ENCODE measurements around the gene TMEM141. TPM values are rescaled to one million over a fixed set of nuclear protein-coding genes. Genes with fewer than 3 reads are reported as not detected.

Gene TMEM141
- polyA plus RNA-seq, 4 donors: 69.6 to 89.4 (median 73.2) TPM

DNA sequence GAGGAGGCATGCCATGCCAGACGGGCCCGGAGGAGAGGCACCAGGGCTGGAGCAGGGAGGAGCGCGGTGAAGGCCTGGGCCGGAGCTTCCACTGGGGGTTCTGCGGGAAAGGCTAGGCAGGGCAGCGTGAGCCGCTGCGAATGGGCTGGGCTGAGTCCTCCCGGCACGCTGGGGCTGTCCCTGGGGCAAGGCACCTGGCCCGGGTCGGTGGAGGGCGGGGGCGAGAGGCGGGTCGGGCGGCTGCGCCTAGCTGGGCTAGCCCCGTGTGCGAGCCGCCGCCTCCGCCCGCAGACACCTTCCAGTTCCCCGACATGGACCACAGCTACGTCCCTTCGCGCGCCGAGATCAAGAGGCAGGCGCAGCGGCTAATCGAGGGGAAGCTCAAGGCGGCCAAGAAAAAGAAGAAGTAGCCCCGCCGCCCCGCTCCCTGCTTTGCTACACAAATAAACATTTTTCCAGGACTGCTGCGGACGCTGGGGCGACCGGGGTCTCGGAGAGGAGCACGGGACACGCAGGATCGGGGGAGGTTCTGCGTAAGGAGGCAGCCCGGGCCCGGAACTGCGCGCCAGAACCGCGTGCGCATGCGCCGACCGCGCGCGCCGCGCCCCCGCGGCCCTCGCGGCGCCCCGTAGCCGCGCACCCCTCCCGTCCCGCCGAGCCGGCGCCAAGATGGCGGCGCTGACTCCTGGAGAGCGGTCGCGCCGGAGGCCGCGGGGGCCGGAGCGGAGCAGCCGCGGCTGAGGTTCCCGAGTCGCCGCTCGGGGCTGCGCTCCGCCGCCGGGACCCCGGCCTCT lies 16.3 kb downstream of the TMEM141 start, which contains the start of gene RABL6:
Gene RABL6, plus strand, starts transcription at position 668 of the 794 bp plus-strand sequence. CDS start 249 bp downstream, outside the sequence.
- DNase-seq (ENCODE audit: low read depth in 4 of 4, low spot score in 3 of 4): no peak

DNA sequence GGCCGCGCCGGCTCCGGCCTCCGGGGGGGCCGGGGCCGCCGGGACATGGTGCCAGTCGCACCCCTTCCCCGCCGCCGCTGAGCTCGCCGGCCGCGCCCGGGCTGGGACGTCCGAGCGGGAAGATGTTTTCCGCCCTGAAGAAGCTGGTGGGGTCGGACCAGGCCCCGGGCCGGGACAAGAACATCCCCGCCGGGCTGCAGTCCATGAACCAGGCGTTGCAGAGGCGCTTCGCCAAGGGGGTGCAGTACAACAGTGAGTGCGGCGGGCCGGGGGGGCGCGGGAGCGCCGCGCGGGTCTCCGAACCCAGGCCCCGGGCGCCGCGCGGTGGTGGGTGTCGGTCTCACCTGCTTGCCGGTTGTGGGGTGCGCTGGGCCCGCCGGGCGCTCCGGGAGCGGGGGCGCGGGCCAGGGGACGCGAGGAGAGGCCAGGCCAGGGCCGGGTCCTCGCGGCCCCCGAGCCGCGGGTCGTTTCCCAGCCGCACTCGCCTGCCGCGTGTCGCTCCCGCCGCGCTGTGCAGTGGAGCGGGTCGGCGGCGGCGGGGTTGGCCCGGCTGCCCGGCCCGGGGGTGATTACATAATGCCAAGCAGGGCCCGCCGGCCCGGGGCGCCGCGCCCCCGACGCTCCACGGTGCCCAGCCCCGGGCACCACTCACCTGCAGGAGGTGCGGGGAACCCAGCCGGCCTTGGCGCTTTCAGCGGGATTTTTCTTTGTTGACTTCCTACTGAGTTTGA lies 17.1 kb downstream of the TMEM141 start:
- no peak for DNase-seq (ENCODE audit: low read depth in 4 of 4, low spot score in 3 of 4)

DNA sequence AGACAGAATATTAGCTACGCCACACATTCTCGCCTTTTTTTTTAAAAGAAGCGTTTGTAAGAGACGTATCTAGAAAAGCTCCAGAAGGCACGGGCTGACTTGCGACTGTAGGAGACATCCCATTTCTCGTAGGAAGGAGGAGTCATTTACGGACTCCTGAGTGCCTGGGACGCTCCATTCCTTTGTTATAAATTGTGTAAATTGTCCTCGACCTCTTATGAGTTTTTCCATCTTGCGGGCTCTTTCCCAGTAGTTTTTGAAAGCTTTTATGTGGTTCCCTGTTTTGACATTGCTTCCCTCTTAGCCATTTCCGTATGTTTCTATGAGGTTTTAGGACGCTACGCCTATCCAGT lies 17.6 kb downstream of the TMEM141 start:
- DNase-seq (ENCODE audit: low read depth in 4 of 4, low spot score in 3 of 4): no peak

DNA sequence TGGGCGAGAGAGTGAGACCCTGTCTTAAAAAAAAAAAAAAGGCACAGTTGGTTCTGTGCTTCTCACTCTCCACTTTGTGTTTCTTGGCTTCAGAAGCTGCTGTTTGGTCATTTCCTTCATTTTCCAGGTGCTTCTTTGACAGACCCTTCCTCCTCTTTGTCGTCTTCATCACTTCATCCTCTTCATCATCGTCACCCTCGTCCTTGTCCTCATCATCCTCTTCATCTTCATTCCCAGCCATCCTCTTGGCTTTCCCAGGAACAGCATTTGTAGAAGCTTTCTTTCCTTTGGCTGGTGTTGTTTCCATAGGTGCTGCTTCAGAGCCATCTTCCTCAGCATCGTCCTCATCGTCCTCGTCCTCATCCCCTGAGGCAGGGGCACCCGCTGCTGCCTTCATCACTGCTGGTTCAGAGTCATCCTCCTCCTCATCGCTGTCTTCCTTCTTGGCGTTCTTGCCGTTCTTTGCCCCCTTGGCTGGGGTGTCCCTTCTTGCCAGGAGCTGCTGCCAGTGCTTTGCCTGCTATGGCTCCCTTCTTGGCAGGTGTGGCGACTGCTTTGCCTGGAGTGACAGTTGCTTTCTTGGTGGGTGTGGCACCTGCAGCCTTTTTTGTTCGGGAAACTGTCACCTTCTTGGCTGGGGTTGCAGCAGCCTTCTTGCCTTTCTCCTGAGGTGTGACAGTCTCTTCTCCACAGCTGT lies 23.7 kb downstream of the TMEM141 start:
- DNase-seq (ENCODE audit: low read depth in 4 of 4, low spot score in 3 of 4): no peak

DNA sequence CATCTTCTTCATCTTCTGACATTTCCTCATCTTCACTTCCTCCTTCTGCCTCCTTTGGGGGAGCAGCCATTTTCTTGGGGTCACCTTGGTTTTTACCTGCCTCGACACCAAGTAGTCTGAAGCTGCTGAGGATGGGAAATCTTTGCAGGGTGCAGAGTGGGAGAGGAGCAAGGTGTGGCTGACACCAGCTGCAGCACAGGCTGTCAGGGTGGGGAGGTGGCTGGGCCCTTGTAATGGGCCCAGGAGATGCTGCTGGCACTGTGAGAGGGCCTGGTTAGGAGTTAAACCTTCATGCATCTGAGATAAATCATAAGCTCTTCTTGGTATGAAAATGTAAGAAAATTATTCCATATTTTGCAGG lies 24.3 kb downstream of the TMEM141 start:
- no peak for DNase-seq (ENCODE audit: low read depth in 4 of 4, low spot score in 3 of 4)

DNA sequence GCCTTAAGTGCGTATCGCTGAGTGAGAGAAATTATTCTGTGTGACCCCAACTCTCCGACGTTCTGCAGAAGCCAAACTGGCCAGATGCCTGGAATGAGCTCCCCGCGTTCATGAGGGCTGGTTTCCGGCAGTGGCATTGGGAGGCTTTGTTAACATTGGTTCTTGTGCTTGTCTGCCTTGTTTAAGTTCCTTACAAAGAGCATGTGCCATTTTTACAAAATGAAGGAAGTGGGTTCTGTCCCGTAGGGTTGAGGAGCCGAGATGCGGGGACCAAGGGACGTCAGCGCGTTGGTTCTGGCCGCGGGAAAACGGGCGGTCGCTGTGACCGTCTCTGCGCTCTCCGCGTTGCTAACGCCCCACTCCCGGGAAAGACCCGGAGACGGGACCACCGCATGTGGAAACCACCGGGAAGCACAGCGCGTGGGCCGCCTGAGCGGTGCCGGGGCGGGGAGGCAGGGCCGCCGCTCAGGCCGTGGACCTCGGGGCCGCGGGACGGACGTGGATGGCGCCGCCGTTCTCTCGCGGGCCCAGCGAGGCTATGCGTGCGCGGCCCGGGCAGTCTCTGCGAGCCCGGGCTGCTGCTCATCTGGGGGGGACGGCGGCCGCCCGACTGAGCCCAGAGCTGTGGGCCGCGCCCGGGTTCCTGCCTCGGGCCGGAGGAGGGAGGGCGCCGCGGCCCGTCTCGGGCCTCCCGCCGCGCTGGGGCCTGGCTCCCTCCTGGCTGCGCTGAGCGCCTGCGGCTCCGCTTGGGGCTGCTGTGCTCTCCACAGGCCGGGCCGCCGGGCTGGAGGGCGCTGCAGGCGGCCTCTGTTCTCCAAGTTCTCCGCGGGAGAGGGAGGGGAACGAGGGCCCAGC lies 30.1 kb downstream of the TMEM141 start:
- no peak for DNase-seq (ENCODE audit: low read depth in 4 of 4, low spot score in 3 of 4)

DNA sequence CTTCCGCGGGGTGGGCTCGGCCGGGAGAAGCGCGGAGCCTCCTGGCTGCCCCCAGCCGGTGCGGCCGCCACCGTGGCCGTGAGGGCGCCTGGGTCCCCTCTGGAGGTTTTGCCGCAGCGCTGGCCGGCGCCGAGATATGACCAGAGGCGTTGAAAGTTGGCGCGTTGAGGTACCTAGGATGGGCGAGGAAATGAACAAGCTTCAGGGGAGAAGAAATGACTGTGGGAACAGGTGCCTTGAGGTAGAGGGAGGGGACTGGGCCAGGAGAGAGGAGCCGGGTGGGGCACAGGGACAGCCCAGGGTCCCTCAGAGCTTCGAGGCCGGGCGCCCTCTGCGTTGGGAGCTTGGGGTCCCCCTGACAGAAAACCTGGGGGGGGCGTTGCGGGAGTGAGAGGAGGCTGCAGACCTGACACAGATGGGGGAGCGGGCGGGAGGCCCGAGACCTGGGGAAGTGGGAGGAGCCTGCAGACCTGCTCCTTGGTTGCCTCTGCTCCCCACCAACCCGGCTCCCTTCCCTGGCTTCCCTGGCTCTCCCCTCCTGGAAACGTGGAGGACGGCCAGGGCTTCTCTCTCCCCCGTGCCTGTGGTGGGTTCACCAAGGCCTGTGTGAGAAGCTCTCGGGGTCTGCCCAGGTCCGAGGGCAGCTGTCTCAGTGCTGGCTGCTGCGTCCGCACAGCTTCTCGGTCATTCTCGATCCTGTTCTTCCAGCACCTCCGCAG lies 30.8 kb downstream of the TMEM141 start:
- DNase-seq (ENCODE audit: low read depth in 4 of 4, low spot score in 3 of 4): no peak

DNA sequence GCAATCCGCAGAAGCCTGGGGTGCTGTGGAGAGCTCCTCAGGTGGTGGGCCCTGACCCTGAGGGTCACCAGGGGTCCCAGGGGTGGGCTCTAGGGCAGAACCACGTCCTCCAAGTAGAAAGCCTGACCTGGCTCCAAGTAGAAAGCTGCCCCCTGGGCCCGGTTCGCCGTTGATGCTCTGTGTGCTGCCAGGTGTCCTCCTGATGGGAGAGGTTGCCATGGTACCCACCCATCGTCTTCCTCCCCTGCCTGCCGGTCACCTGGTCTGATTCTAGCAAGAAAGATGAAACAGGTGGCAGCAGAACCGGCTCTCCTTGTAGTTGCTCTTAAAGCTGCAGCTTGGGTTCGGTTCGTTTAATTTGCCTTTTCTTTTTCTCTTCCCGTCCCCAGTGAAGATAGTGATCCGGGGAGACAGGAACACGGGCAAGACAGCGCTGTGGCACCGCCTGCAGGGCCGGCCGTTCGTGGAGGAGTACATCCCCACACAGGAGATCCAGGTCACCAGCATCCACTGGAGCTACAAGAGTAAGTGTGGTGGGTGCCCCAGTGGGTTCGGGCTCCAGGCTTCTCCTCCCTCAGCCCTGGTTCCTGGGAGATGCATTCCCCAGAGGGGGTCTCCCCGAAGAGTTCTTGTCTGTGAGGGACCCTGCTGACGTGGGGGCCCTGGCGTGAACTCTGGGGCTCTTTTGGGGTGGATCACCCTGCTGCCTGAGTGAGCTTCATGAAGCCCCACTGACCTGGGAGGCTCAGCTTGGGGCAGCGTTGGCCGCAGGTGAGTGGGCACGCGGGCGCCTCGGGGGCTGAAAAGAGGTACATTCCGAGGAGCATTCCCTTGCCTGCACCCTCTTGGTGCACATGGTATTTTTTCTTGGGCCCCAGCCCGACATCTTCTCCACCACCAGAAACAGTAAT lies 32.2 kb downstream of the TMEM141 start:
- no peak for DNase-seq (ENCODE audit: low read depth in 4 of 4, low spot score in 3 of 4)

DNA sequence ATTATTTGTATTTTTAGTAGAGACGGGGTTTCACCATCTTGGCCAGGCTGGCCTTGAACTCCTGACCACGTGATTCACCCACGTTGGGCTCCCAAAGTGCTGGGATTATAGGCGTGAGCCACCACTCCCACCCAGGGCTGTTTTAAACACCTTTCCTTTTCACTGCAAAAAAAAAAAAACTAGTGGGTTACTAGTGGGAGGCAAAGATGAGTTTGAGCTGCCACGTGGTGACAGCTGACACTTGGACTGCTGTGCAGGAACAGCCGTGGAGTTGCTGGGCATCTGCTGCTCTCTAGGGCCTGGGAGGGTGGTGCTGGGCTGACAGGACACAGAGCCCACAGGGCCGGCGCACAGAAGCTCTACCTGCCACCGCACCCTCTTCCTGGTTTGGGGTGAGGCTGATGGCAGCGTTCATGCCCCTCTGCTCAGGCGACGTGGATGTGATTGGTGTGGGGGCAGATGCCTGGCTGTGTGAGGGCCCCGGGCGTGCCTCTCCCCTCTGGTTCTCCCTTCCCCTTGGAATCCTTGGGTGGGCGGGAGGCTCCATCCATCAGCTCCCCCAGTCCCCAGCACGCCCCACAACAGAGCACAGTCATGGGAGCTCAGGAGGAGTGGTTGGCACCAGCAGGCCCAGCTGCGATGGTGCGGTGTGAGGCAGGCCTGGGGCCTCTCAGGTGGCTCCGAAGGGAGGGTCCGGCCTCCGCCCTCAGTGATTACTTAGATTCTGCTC lies 33.5 kb downstream of the TMEM141 start:
- no peak for DNase-seq (ENCODE audit: low read depth in 4 of 4, low spot score in 3 of 4)

DNA sequence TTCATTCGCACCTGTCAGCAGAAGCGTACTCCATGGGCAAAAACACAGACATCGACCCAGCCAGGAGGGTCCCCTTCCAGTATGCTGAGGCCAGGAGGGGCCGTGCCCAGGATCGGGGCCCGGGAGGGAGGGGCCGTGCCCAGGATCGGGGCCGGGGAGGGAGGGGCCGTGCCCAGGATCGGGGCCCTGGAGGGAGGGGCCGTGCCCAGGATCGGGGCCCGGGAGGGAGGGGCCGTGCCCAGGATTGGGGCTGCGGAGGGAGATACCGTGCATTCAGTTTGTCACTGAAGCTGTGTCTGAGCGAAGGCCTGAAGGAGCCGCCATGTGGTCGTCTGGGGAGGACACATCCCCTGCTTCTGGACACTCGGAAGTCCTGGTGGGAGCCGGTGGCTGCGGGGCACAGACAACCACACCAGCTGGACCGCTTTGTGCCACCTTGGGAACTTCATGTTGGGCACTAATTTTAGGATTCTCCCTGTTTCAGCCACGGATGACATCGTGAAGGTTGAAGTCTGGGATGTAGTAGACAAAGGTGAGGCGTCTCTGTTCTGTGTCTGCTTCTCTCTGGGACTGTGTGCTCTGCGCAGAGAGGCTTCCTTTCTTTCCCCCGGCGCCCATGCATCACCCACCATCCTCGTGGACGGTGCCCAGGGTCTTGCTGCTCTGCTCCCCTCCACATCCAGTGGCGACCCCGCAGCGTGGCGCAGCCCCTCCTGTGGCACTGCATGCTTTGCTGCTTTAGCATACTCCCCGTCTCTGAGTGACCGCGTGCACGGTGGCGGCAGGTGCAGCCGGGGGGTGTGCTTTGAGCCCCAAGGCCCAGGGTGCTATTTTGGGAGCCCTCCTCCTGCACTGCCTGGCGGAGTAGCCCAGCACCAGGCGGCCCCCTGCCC lies 34.4 kb downstream of the TMEM141 start:
- no peak for DNase-seq (ENCODE audit: low read depth in 4 of 4, low spot score in 3 of 4)

DNA sequence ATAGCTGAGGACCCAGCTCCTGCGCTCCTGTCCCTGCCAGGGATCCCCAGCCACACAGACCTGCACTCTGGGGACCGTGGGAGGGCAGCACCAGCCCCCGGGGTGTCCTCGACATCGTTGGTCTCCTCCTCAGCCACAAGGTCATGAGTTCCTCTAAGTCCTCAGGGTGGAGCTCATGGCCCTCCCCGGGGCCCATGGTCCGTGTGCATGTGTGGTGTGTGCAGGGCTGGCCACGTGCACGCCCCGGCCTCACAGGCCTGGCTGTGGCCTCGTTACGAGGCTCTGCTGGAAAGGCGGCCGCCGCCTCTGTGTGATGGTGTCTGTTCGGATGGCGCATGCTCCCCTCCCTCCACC lies 35.0 kb downstream of the TMEM141 start:
- DNase-seq (ENCODE audit: low read depth in 4 of 4, low spot score in 3 of 4): no peak

DNA sequence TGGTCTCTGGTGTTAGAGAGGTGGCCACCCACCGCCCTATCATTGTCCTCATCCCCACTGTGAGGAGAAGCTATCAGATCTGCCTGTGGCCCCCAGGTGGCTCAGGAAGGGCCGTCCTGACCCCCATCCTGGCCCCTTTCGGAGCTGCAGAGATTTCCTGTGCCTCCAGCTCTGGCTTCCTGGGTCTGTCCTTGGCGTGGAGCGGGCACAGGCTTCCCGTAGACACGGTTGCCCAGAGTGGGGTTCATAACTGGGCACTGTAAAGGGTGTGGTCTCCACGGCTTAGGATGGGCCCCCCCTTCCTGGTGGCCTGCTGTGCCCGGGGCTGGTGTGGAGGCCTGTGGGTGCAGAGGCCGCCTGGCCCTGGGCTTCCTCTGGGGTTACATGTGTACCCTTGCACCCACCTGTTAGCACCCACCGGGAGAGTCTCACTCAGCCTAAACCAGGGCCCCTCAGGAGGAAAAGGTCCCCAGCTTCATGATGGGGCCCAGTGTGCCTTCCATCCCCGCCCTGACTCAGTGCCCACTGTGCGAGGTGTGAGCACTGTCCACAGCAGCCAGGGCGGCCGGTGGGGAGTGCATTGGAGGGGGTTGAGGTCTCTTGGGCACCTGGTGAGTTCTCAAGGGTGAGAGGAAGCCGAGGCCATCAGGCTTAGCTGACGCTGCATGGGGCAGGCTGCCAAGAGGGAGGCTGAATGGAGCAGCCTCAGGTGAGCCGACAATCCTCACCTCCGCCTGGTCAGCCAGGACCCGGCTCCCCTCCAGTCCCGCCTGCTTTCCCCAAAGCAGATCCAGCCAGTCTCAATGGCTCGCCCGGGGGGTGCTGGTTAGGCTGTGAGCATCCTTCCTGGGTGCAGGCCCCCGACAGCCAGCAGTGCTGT lies 35.8 kb downstream of the TMEM141 start:
- no peak for DNase-seq (ENCODE audit: low read depth in 4 of 4, low spot score in 3 of 4)

DNA sequence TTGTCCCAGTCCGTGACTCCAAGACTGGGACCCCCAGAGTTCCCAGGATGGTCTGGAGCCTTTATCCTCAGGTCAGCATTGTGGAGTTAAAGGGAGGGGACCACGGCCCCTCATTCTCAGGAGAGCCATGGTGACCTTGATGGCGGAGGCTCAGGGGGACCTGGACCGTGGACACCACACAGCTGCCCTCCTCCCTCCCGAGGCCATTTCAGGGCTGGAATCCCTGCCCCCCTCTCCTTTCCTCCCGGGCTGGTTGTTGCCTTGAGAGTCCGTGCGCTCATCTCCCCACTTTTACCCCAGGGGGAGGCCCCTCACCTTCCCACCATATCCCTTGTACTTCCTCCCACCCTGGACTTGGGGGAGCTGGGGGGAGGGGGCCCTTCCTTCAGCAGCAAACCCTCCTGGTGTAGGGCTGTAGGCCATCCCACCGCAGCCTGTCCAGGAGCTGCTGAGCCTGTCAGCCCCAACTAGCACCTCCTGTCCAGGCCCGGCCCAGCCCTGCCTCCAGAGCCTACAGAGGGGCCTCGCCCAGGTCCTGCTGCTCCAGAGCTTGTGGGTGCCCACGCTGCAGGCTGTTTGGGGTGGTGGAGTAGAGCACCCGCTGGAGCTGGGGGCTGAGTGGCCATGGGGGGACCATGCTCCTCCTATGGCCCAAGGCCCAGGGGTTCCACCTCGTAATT lies 36.8 kb downstream of the TMEM141 start:
- no peak for DNase-seq (ENCODE audit: low read depth in 4 of 4, low spot score in 3 of 4)

DNA sequence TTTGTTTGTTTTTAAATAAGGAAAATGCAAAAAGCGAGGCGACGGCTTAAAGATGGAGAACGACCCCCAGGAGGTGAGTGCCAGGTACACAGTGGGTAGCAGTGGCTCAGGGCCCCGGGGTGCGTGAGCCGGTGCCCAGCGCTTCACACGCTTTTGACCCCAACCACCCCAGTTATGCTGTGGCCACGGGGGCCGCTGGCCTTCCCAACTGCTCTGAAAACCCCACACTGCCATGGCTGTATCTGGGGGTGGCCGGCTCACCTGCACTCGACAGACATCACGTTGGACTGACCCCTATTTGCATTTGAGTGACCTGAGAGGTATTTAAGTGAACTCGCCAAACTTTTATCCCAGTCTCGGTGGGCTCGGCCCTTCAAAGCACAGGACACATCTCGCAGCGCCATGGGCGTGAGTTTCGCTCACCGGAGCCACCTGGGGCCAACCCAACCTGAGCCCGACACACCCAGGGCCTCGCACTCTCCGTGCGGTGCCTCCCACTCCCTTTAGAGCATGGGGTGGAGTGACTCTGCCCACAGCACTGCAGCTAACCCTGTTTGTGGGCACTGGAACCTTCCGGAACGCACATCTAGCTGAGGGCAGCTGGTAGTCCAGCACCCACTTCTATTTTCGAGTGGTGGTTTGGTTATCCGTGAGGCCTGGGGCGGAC lies 37.5 kb downstream of the TMEM141 start:
- no peak for DNase-seq (ENCODE audit: low read depth in 4 of 4, low spot score in 3 of 4)

DNA sequence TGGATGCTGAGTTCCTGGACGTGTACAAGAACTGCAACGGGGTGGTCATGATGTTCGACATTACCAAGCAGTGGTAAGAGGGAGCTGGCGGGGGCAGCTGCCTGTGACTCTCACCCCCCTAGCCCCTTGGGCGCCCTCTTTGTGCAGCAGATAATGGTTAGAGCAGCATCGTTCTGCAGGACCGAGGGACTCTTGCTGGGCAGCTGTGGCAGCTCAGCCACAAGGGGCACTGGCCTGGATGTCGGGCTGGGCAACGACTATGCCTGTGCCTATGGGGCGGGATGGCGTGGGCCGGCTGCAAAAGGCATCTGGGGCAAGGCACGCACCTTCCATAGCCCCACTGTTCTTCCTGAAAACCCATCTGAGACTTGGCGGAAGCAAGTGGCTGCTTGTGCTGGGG lies 38.3 kb downstream of the TMEM141 start:
- DNase-seq (ENCODE audit: low read depth in 4 of 4, low spot score in 3 of 4): no peak

Measured in right renal pelvis (tissue), 4 donors.